Renal cortex interstitium (tissue), 11 donors: ENCODE measurements around the gene INPP5A. TPM values are rescaled to one million over a fixed set of nuclear protein-coding genes. Genes with fewer than 3 reads are reported as not detected.
A peak's percentile ranks its signal among the peaks of the same experiment; 100 is the strongest.

ENCODE experiments used
- DNase-seq, 11 donors: peaks; one replicate each; pipeline ENCODE4 v3.0.0-alpha.2; 2013; ENCODE audit warnings: low read depth in 9 of 11, low spot score in 4 of 11; ENCODE audit errors: extremely low read depth in 1 of 11
- polyA plus RNA-seq, 3 donors: library from polyadenylated mRNA; unstranded; fragments of 120-200 nt; gene quantifications; one replicate each; pipeline ENCODE4 v1.2.1, GENCODE V29; 2013; ENCODE audit not compliant: insufficient read length in 3 of 3

The INPP5A gene
- polyA plus RNA-seq, 3 donors: 30.7 to 33.1 (median 31.3) TPM

DNA sequence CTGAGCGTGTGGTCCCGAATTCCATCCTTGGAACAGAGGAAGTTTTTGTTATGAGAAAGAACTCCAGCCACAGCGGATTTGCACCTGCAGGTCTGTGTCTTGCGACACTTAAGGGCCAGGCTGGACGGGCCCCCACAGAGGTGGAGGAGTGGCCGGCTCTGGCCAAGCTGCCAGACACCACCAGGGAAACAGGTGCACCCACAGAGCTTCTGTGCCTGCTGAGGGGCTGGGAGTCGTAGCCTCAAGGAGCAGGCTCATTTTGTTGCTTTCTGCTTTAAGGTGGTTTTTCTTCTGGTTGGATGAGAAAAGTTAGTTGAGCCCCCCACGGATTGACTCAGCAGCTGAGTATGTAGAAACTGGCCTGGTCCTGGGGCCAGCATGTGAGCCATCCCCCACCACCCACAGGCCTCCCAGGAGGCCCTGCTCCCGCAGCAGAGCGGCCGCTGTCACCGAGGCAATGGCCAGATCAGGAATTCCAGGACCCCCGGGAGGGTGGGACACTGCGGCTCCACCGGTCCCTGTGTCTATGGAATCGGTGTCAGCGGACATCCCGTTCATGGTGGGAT is 206.4 kb downstream of the INPP5A start:
- no peak for DNase-seq

DNA sequence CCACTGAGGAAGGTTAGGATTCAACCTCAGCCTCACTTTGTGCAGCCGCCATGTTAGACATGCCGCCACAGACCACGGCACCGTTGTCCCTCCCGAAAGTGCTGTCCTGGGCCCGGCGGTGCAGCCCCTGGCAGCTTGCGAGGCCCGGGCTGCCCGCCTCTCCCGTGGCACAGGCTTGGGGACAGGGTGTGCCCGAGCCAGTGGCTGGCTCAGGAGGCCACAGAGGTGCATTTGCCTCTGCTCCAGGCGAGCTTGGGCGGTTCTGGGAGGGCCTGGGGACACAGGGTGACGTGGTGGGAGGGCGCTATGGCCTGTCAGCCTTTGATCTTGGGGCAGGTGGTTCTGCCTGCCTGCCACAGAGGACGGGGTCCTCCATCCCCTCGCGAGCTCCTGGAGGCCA is 207.3 kb downstream of the INPP5A start:
- DNase-seq: no peak

DNA sequence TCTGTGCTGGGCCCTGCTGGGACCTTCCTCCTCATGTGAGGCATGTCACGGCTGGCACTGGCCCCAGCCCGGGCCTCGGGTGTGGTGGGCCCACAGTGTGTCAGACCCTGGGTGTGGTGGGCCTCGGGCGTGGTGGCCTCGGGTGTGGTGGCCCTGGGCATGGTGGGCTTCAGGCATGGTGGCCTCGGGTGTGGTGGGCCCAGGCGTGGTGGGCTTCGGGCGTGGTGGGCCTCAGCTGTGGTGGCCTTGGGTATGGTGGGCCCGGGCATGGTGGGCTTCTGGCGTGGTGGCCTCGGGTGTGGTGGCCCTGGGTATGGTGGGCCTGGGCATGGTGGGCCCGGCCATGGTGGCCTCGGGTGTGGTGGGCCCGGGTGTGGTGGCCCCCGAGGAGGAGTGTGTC is 207.9 kb downstream of the INPP5A start:
- DNase-seq: no peak

DNA sequence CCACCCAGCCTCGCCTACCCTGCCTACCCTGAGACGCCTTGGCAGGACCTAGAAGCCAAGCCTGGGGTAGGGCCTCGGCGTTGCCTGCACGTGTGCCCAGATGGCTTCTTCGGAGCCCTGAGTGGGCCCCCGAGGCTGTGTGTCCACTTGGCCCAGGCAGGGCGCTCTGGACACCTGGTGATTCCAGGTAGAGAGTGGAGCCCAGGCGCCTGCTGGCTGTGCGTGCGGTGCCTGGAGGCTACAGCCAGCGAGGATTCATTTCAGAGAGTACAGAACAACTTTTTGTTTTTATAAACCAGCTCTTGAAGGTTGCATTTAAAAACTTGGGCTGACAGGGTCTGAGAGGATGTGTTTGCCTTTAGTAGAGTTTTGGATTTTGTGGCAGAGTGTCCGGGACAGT is 208.4 kb downstream of the INPP5A start:
- no peak for DNase-seq

DNA sequence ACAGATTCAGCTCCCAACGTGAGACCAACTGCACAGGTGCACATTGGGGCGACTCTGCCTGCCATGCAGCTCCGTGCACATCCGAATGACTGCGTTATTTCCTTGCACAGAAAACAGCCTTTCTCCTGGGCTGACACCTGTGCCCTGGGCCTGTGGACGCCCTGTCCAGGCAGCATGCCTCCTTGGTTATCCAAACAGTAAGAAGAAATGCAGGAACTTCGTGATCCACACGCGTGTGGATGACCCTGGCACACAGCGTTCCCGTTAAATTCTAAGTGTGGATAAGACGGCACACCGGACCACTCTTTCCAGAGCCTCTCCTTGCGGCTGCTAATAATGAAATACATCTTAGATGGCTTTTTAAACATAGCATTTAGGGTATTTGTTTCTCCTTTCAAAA is 208.8 kb downstream of the INPP5A start:
- DNase-seq: no peak

DNA sequence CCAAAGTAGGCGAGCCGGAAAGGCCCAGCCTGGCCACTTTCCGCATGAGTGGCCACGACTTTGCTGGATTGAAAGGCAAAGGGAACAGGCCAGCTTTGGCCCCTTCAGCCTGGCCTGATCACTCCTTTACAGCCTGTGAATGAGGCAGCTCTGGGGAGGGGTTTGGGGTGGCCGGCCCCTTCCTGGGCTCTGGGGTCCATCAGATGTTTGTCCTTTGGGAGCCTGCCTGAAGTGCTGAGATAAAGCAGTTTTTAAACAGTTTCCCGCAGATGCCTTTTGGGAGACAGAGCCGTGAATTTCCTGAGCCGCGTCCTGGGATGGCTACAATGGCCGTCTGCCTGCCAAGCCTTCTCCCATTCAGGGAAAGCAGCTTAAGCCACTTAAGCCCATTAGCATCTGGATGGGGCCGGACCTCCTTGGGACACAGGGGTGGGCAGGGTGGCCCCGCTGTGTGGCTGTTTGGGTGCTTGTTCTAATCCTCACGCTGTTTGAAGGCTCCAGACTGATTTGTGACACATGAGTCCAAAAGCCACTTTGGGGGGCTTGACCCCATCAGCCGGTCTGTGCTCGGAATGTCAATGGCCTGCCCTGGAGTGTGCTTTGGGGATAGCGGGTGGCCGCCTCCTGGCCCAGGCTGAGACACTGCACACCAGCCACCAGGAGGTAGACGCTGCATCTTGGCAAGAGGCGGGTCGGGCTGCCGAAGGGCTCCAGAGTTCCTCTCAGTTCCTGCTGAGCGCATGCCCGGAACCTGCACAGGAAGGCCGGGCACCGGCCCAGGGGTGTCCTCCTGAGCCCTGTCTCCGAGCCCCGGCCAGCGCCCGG is 209.4 kb downstream of the INPP5A start:
- DNase-seq: no peak

DNA sequence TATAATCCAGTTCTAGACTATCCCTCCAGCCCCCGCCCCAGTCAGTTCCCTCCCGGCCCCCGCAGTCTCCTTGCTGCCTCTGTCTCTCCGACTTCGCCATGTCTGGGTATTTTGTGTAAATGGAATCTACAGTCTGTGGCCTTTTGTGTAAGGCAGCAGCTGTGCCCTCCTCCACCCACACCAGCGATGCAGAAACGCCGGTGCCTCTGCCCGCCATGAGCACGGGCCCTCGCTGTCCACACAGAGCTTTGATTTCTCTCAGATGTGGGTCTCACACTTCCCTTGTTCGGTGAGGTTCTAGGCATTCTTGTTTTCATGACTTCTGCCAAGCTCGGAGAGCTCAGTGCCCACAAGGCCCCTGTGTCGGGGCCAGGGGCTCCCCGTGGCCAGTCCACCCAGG is 210.5 kb downstream of the INPP5A start:
- DNase-seq: no peak

DNA sequence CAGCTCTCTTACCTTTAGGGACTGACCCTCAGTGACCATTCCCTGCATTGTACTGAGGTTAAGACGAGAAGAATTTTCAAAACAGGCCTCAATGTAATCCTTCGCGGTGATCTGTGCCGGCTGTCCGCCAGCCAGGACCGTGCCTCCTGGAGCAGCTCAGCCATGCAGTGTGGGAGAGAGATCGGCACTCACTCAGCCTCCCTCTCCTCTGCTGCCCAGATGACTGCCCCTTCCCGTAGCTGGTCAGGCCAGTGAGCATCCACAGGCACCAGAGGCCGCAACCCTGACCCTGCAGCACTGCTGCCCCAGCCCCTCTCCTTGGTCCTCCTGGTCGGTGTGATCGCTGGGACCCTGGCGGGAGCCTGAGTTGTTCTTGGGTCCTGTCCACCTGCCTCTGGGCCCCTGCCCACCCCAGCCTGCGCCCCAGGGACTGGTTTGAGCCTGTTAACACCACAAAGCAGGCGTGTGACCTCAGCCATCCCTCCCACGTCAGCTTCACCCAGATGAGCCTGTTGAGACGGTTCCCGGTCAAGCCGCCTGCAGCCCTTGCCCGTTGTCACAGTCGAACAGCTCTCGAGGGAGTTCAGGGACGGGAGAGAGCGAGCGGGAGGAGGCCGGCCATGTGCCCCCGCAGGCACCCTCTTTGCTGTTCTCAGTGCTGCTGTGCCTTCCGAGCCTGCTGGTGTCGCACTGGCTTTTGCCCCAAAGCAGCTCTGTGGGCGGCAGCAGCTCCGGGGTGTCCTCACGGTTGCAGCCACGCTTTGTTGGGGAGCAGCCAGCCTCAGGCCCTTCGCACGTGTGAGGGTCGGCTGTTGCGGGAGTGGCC is 211.2 kb downstream of the INPP5A start:
- DNase-seq: peak in 4 of 11 donors; percentile 34 to 57 (median 45)

DNA sequence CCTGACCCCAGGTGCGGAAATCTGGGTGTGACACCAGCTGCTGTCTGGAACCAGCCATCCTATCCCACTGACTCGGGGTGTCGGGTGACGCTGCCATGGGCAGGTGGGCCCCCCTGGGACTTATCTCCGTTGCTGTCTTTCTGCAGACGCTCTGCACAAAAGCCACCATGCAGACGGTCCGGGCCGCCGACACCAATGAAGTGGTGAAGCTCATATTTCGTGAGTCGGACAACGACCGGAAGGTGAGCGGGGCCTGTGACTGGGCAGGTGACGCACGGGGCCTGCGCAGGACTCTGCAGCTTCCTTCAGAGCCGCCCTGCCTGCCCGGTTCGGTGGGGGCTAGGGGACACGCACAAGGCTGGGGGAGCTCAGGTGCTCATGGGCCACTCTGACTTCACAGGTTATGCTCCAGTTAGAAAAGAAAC is 211.8 kb downstream of the INPP5A start:
- peak in 4 of 11 donors; percentile 18 to 43 (median 32) for DNase-seq

DNA sequence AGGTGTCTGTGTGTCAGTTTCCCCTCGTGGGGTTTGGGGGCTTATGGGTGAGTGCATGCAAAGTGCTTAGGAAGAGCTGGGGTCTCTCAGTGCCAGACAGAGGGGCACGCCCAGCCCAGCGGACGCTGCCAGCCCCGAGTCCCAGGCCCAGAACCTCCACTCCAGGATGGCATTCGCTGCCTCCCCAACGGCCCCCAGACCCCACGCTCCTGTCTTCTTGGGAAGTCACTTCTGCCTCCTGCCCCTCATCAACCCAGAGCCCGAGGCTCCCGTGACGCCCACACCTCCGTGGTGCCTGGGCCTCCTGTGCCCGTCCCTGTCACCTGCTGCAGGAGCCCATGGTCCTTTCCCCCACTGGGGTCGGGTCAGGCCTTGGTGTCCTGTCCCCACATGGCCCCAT is 213.3 kb downstream of the INPP5A start:
- DNase-seq: no peak

DNA sequence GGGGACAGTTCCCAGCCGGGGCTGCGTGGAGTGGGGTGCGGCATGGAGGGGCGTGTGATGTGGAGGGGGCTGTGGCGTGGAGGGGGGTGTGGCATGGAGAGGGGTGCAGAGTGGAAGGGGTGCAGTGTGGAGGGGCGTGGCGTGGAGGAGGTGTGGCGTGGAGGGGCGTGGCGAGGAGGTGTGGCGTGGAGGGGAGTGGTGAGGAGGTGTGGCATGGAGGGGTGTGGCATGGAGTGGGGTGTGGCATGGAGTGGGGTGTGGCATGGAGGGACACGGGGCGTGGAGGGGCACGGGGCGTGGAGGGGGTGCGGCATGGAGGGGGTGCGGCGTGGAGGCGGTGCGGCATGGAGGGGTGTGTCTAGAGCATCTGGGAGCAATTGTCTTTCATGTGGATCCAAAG is 214.8 kb downstream of the INPP5A start:
- no peak for DNase-seq

DNA sequence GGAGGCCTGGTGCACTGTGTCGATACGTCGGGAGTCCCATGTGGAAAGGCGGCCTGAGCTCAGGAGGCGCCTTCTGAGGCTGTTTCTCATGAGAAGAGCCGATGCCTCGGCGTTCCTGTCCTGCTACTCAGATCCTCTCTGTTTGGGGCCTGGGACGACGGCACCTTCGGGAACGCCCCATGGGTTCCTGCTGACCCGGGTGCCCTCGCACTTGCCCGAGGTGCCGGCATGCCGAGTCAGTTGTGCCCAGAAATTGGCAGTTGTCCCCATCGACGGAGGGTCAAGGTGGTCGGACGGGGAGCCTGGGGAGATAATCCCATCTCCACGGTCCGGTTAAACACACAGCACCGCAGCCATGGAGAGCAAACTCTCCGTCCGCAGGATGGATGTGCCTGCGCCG is 215.4 kb downstream of the INPP5A start:
- no peak for DNase-seq

DNA sequence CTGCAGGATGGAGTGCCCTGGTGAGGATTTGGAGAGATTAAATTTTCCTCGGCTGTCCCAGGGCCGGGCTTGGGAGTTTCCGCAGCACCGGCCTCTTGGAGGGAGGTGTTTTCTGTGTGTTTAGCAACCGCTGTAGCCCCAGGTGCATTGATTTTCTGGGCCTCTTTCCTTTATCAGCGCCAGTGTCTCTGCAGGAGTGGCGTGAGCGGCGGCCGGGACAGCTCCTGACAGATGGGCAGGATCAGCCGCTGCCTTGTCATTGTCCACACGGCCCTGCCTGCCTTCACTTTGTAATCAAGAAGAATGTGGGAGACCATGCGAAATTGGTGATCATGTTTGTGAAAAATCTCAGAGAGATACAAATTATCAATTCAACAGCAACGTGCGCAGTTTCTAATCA is 216.0 kb downstream of the INPP5A start:
- DNase-seq: no peak

DNA sequence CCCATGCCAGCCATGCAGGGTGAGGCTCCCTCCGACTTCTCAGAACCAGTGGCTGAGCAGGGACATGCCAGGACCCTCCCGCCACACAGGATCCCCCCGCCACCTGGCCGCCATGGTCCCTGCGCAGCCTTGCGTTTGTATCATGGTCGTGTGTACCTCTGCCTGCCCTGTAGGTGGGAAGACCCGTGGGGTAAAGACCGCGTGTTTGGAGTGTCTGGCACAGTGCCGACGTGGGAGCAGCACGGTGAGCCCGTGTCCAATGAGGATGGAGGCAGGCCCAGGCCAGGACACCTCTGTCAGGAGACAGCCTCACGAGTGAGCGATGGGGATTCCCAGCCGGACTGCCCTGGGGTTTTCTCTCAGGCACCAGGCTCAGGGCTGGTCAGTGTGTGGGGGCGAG is 216.5 kb downstream of the INPP5A start:
- no peak for DNase-seq

DNA sequence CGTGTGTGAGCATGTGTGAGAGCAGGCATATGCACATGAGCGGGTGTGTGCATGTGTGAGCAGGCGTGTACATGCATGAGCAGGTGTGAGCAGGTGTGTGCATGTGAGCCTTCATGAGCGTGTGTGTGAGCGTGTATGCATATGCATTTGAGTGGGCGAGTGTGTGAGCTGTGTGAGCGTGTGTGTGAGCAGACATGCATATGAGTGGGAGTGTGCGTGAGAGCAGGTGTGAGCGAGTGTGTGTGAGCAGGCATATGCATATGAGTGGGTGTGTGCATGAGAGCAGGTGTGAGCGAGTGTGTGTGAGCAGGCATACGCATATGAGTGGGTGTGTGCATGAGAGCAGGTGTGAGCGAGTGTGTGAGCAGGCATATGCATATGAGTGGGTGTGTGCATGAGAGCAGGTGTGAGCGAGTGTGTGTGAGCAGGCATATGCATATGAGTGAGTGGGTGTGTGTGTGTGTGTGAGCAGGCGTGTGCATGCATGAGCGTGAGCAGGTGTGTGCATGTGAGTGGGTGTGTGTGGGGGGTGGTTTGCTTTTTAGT is 217.7 kb downstream of the INPP5A start:
- no peak for DNase-seq

DNA sequence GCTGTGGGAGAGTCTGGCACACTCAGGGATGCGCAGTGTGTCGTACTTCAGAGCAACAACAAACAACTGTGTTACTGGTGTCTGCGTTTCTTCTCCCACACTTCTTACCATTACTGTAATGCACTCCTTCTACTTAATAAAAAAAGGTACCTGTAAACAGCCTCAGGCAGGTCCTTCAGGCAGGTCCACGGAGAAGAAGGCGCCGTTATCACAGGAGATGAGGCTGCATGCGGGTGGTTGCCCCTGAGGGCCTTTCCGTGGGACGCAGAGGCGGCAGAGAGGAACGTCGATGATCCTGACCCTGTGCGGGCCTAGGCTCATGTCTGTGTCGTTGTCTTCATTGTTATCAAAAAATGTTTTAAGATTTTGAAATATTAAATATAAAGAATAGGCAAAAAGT is 219.0 kb downstream of the INPP5A start:
- DNase-seq: no peak

DNA sequence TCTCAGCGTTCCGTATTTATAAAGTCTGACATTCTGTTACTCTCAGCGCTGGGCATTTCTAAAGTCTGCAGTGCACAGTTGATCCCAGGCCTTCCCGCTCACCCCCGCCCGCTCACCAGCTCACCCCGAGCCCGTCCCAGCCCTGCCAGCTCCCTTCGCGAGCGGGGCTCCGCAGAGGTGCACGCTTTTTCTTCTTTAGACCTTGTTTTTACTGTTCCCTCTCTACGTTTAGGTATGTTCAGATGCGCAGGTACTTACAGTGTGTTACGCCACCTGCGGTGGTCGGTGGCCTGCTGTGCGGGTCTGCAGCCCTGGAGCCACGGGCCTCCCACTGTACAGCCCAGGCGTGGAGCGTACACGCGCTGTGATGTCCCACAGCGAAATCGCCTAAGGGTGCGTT is 219.6 kb downstream of the INPP5A start:
- DNase-seq: no peak

DNA sequence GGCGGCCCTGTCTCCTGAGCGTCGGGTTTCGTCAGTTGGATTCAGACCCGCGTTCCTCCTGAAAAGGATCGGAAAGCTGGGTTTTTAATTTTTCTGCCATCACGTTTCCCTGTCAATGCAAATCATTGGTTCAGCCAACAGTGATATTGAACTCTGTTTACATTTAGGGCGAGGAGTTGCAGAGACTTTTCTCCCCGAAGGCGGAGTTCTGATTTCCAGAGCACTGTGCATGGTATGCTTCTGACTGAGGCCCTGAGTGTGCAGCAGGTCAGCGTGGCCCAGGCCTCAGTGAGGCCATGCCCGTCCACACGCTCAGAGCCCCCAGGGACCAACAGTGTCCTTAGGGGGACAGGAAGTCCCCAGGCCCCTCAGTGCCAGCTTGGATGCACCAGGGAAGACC is 221.3 kb downstream of the INPP5A start:
- DNase-seq: no peak

DNA sequence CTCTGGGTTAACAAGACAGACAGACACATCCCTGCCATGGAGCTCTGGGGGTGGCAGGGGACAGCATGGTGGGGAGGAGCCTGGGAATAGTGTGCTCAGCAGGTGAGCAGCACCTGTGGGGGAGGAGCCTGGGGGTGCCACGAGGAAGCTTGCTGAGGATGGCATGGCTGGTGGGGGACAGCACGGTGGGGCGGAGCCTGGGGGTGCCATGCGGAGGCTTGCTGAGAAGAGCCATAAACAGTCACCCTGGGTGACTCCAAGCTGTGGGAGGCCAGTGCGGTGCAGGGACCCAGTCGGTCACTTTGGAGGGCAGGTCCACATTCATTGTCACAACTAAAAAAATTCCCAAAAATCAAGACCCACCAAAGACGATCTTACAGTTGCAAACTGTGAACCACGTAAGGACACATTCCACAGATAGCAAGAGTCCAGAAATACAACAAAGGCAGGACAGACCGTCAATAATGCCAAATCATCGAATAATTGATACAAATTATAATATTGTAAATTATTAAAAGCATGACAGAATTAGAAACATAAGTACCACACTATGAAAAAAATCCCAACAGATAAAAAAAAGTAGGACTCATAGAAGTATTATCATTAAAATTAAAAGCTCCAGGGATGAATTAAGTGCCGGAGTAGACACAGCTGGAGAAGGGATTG is 223.9 kb downstream of the INPP5A start:
- no peak for DNase-seq
